ENCODE data around the gene TULP1.

Gene TULP1

DNA sequence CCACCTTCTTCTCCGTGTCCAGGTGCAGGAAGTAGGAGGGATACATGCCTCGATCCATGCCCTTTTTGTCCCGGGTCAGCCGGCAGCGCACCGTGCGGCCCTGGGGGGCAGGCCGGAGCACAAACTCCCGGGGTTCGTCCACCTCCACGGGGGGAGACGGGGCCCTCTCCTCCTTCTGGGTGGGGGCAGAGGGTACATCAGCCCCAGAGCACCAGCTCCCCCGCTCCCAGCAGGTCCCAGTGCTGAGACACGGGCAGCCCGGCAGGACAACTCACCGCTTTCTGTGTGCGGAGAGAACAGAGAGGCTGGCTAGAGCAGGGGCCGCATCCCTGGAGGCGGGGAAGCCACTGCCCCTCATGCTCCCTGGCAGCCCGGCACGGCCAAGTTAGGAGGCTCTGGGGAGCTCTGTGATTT, 6.7 kb downstream of the TULP1 start:
- TF ChIP-seq, protein P1, sequence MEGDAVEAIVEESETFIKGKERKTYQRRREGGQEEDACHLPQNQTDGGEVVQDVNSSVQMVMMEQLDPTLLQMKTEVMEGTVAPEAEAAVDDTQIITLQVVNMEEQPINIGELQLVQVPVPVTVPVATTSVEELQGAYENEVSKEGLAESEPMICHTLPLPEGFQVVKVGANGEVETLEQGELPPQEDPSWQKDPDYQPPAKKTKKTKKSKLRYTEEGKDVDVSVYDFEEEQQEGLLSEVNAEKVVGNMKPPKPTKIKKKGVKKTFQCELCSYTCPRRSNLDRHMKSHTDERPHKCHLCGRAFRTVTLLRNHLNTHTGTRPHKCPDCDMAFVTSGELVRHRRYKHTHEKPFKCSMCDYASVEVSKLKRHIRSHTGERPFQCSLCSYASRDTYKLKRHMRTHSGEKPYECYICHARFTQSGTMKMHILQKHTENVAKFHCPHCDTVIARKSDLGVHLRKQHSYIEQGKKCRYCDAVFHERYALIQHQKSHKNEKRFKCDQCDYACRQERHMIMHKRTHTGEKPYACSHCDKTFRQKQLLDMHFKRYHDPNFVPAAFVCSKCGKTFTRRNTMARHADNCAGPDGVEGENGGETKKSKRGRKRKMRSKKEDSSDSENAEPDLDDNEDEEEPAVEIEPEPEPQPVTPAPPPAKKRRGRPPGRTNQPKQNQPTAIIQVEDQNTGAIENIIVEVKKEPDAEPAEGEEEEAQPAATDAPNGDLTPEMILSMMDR (IDR thresholded peaks at IDR 0.05; ENCODE audit: low read length, missing control alignments) = no peak
- DNase-seq (ENCODE audit: low read depth) = no peak
- no peak overlapping the region for H3K4me3 ChIP-seq (replicated peaks; ENCODE audit: low read depth, low read length)

- TF ChIP-seq, protein P1 (IDR thresholded peaks at IDR 0.05; ENCODE audit: low read length, missing control alignments) = no peak
- DNase-seq (ENCODE audit: low read depth) = no peak
- no peak overlapping the region for H3K4me3 ChIP-seq (replicated peaks; ENCODE audit: low read depth, low read length)
Measured at GRCh38 chr6:35503534-35503933, 9.2 kb downstream of the TULP1 start.

DNA sequence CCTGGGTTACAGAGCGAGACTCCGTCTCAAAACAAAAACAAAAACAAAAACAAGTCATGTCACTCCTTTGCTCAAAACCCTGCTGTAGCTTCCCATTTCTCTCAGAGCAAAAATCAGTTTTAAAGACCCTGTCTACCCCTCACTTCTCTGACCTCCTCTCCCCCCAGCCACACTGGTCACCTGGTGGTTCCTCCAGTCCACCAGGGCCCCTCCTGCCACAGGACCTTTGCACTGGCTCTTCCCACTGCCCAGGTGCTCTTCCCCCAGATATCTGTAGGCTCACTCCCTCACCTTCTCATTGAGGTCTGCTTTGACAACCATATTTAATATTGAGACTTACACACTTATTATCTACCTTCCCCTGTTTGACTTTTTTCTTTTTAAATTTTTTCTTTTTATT, 10.9 kb downstream of the TULP1 start:
- no peak for DNase-seq (ENCODE audit: low read depth)
- TF ChIP-seq, protein P1 (IDR thresholded peaks at IDR 0.05; ENCODE audit: low read length, missing control alignments) = no peak
- no peak overlapping the region for H3K4me3 ChIP-seq (replicated peaks; ENCODE audit: low read depth, low read length)

GRCh38 chr6:35500782-35501181, 11.9 kb downstream of the TULP1 start:
- no peak overlapping the region for H3K4me3 ChIP-seq (replicated peaks; ENCODE audit: low read depth, low read length)
- peak; percentile 28 for DNase-seq (ENCODE audit: low read depth)
- TF ChIP-seq, protein P1 (IDR thresholded peaks at IDR 0.05; ENCODE audit: low read length, missing control alignments) = no peak

GRCh38 chr6:35499372-35499771, 13.3 kb downstream of the TULP1 start:
- H3K4me3 ChIP-seq (replicated peaks; ENCODE audit: low read depth, low read length) = no peak overlapping the region
- TF ChIP-seq, protein P1 (IDR thresholded peaks at IDR 0.05; ENCODE audit: low read length, missing control alignments) = no peak
- no peak for DNase-seq (ENCODE audit: low read depth)

DNA sequence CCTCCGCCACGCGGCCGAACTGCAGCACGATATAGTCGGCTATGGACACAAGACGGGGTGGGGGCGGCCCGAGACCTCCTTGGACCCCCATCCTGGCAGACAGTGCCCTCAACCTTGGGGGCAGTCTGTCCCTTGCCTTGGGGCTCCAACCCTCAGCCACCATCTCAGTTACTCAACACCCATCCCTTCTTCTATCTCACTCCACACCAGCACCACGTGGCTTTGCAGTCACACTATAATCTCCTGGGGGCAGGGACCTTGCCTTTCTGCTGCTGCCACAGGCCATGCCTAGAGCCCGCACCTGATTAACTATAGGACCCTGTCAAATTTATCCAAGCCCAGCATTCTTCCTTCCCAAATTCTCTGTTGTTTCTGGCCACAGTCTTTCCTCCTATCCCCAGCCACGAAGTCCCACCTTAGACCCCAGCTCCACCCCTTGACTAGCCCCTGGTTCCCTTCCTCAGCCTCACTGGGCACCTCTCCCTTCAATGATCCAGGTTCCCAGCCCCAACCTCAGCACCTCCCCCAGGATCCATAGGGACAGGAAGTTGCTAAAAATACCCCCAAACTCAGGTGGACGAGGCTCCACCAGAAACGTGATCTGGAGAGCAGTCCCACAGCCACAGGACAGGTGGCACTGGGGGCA, 14.2 kb downstream of the TULP1 start:
- peak overlapping the region; percentile 71 for H3K4me3 ChIP-seq (replicated peaks; ENCODE audit: low read depth, low read length)
- TF ChIP-seq, protein P1 (IDR thresholded peaks at IDR 0.05; ENCODE audit: low read length, missing control alignments) = no peak
- DNase-seq (ENCODE audit: low read depth) = no peak

Measured in fibroblast of pulmonary artery (primary cell).